Measurements from ENCODE around the gene EME2.

DNA sequence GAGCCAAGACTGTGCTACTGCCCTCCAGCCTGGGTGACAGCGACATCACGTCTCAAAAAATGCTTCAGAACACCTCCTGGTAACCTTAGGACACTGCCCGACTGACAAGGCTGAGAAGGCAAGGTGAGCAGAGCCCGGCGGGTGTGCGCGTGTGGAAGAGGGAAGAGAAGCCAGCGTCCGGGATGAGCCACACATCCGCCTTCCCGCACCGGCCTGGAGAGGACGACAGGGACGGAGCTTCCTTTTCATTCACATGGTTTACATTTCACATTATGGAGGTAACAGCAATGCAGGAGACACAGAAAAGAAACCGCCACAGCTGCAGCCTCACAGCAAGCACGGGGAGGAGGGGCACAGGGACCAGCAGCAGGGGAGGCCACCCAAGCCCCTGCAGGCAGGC, 37.5 kb downstream of the EME2 start:
- no peak for TF ChIP-seq POLR2AphosphoS5 (IDR thresholded peaks at IDR 0.05; ENCODE audit: low read depth, low read length)
- TF ChIP-seq POLR2A (IDR thresholded peaks at IDR 0.05; ENCODE audit: low read depth, low read length): no peak
